Measurements from ENCODE around the gene LILRB3. TPM values are rescaled to one million over a fixed set of nuclear protein-coding genes. Genes with fewer than 3 reads are reported as not detected.
"Not testable (repeated sequence)": the region's sequence is repeated elsewhere in the genome, so short reads cannot be mapped to it uniquely, and the experiment has no call there.

Gene LILRB3
- total and polyA plus RNA-seq, 2 donors (not counting 1 experiment from before 2014, with no cell fraction given) = not detected

- H3K4me1 ChIP-seq (ENCODE audit: control insufficient read depth, extremely low read depth, insufficient read depth, low read length); DNase-seq (ENCODE audit: low read depth in 2 of 2); H2AFZ ChIP-seq (ENCODE audit: low read length); H3K4me2 ChIP-seq (ENCODE audit: extremely low read depth, insufficient read depth, low read length); H3K27me3 ChIP-seq (ENCODE audit: control insufficient read depth, insufficient read depth, low read length); H3K4me3 ChIP-seq (replicated peaks in 1 of 4; ENCODE audit: control extremely low read depth in 1 of 4, insufficient read depth in 1 of 4, low read depth in 3 of 4, low read length in 4 of 4); H3K9ac ChIP-seq (ENCODE audit: insufficient read depth, low read length); H3K36me3 ChIP-seq (ENCODE audit: control insufficient read depth, insufficient read depth, low read length); H3K27ac ChIP-seq (ENCODE audit: insufficient read depth, low read length); H3K79me2 ChIP-seq (ENCODE audit: control insufficient read depth, insufficient read depth, low read length); H3K9me3 ChIP-seq (ENCODE audit: control insufficient read depth, insufficient read depth, low read depth, low read length); H4K20me1 ChIP-seq (ENCODE audit: control insufficient read depth, extremely low read depth, insufficient read depth, low read length): not testable (repeated sequence)
These were observed 1.1 kb upstream of the LILRB3 start for GRCh38 chr19:54223937-54224281.

- H3K27me3 ChIP-seq (ENCODE audit: control insufficient read depth, insufficient read depth, low read length); DNase-seq (ENCODE audit: low read depth in 2 of 2); H3K79me2 ChIP-seq (ENCODE audit: control insufficient read depth, insufficient read depth, low read length); H4K20me1 ChIP-seq (ENCODE audit: control insufficient read depth, extremely low read depth, insufficient read depth, low read length); H3K4me3 ChIP-seq (replicated peaks in 1 of 4; ENCODE audit: control extremely low read depth in 1 of 4, insufficient read depth in 1 of 4, low read depth in 3 of 4, low read length in 4 of 4); H3K9me3 ChIP-seq (ENCODE audit: control insufficient read depth, insufficient read depth, low read depth, low read length); H3K4me1 ChIP-seq (ENCODE audit: control insufficient read depth, extremely low read depth, insufficient read depth, low read length); H3K36me3 ChIP-seq (ENCODE audit: control insufficient read depth, insufficient read depth, low read length); H3K9ac ChIP-seq (ENCODE audit: insufficient read depth, low read length); H3K27ac ChIP-seq (ENCODE audit: insufficient read depth, low read length); H2AFZ ChIP-seq (ENCODE audit: low read length); H3K4me2 ChIP-seq (ENCODE audit: extremely low read depth, insufficient read depth, low read length): not testable (repeated sequence)
These were observed 600 bp upstream of the LILRB3 start for GRCh38 chr19:54223277-54223936.

GRCh38 chr19:54221947-54222346 is 860 bp downstream of the LILRB3 start:
- not testable (repeated sequence) for DNase-seq (ENCODE audit: low read depth in 2 of 2)

GRCh38 chr19:54219702-54220101 is 3.1 kb downstream of the LILRB3 start:
- DNase-seq (ENCODE audit: low read depth in 2 of 2); H3K27ac ChIP-seq (ENCODE audit: insufficient read depth, low read length); H2AFZ ChIP-seq (ENCODE audit: low read length); H3K4me1 ChIP-seq (ENCODE audit: control insufficient read depth, extremely low read depth, insufficient read depth, low read length); H3K4me2 ChIP-seq (ENCODE audit: extremely low read depth, insufficient read depth, low read length); H3K9me3 ChIP-seq (ENCODE audit: control insufficient read depth, insufficient read depth, low read depth, low read length); H4K20me1 ChIP-seq (ENCODE audit: control insufficient read depth, extremely low read depth, insufficient read depth, low read length); H3K79me2 ChIP-seq (ENCODE audit: control insufficient read depth, insufficient read depth, low read length); H3K4me3 ChIP-seq (replicated peaks in 1 of 4; ENCODE audit: control extremely low read depth in 1 of 4, insufficient read depth in 1 of 4, low read depth in 3 of 4, low read length in 4 of 4); H3K27me3 ChIP-seq (ENCODE audit: control insufficient read depth, insufficient read depth, low read length); H3K36me3 ChIP-seq (ENCODE audit: control insufficient read depth, insufficient read depth, low read length); H3K9ac ChIP-seq (ENCODE audit: insufficient read depth, low read length): not testable (repeated sequence)

More at GRCh38 chr19:54221947-54222346, 860 bp downstream of the LILRB3 start:
- H3K4me3 ChIP-seq (replicated peaks in 1 of 4; ENCODE audit: control extremely low read depth in 1 of 4, insufficient read depth in 1 of 4, low read depth in 3 of 4, low read length in 4 of 4); H3K27ac ChIP-seq (ENCODE audit: insufficient read depth, low read length); H3K9ac ChIP-seq (ENCODE audit: insufficient read depth, low read length); H3K4me2 ChIP-seq (ENCODE audit: extremely low read depth, insufficient read depth, low read length); H3K9me3 ChIP-seq (ENCODE audit: control insufficient read depth, insufficient read depth, low read depth, low read length); H3K79me2 ChIP-seq (ENCODE audit: control insufficient read depth, insufficient read depth, low read length); H2AFZ ChIP-seq (ENCODE audit: low read length); H3K27me3 ChIP-seq (ENCODE audit: control insufficient read depth, insufficient read depth, low read length); H4K20me1 ChIP-seq (ENCODE audit: control insufficient read depth, extremely low read depth, insufficient read depth, low read length); H3K4me1 ChIP-seq (ENCODE audit: control insufficient read depth, extremely low read depth, insufficient read depth, low read length); H3K36me3 ChIP-seq (ENCODE audit: control insufficient read depth, insufficient read depth, low read length): not testable (repeated sequence)
